ENCODE results near the gene NKTR.

NKTR gene

GRCh38 chr3:42651248-42652091 is 51.0 kb downstream of the NKTR start:
- DNase-seq: no peak

GRCh38 chr3:42652251-42652610 is 51.7 kb downstream of the NKTR start:
- DNase-seq: no peak

GRCh38 chr3:42652611-42653302 is 52.3 kb downstream of the NKTR start:
- DNase-seq: peak; percentile 76

- no peak for DNase-seq
Measured at GRCh38 chr3:42653303-42653559, 52.7 kb downstream of the NKTR start.

GRCh38 chr3:42653560-42654330 is 53.3 kb downstream of the NKTR start, which contains the start of gene ZBTB47:
TSS of gene ZBTB47 (plus strand) at chr3:42653697. CDS start at chr3:42658356, 4,659 bp downstream.
- DNase-seq: peak; percentile 72

- DNase-seq: peak; percentile 42
Measured at GRCh38 chr3:42654331-42655201, 54.1 kb downstream of the NKTR start.

GRCh38 chr3:42655331-42655888 is 54.9 kb downstream of the NKTR start:
- DNase-seq: no peak

GRCh38 chr3:42655980-42656679 is 55.6 kb downstream of the NKTR start:
- no peak for DNase-seq

GRCh38 chr3:42656680-42657610 is 56.5 kb downstream of the NKTR start:
- DNase-seq: no peak

GRCh38 chr3:42657675-42658074 is 57.2 kb downstream of the NKTR start:
- no peak for DNase-seq

- DNase-seq: no peak
Measured at GRCh38 chr3:42658091-42658770, 57.7 kb downstream of the NKTR start.

- DNase-seq: no peak
Measured at GRCh38 chr3:42658771-42659390, 58.4 kb downstream of the NKTR start.

GRCh38 chr3:42659451-42660130 is 59.1 kb downstream of the NKTR start:
- DNase-seq: no peak

- DNase-seq: no peak
Measured at GRCh38 chr3:42660131-42660715, 59.7 kb downstream of the NKTR start.

- no peak for DNase-seq
Measured at GRCh38 chr3:42660898-42661297, 60.4 kb downstream of the NKTR start.

- DNase-seq: no peak
Measured at GRCh38 chr3:42661593-42662022, 61.1 kb downstream of the NKTR start.

- DNase-seq: no peak
Measured at GRCh38 chr3:42662037-42662812, 61.7 kb downstream of the NKTR start.

Measured in suppressor macrophage treated with lipopolysaccharide for 4 hours (primary cell).